Spleen (tissue), 7 donors: ENCODE results near the gene TENM4.

ENCODE experiments used
- POLR2AphosphoS5 ChIP-seq, 3 donors: sonication (generic); formaldehyde crosslinking; IDR thresholded peaks; one replicate each; pipeline ENCODE4 v1.5.1; 2017; ENCODE audit warnings: antibody characterized with exemption in 3 of 3
- TF ChIP-seq, protein P1 (sequence below), 11 experiments: fragments of 200-600 bp in 7 of 11; fragments of 450-650 bp in 4 of 11; sonication (generic) in 4 of 11; IDR thresholded peaks in 8 of 11; conservative IDR thresholded peaks in 3 of 11; 1 replicate in 7 of 11; 2 replicates in 4 of 11; pipeline versions ENCODE4 v1.4.0 to v1.8.0; 2016 to 2021; ENCODE audit warnings: antibody characterized with exemption in 11 of 11, inconsistent platforms in 4 of 11, mild to moderate bottlenecking in 1 of 11
- donor health status: DM: no; HTN: no; CAD: no; lungs with moderate emphysema.
- donor health status: DM: no; HTN: no; CAD: no.
- donor health status: DM: no; HTN: no; CAD: no.

DNA sequence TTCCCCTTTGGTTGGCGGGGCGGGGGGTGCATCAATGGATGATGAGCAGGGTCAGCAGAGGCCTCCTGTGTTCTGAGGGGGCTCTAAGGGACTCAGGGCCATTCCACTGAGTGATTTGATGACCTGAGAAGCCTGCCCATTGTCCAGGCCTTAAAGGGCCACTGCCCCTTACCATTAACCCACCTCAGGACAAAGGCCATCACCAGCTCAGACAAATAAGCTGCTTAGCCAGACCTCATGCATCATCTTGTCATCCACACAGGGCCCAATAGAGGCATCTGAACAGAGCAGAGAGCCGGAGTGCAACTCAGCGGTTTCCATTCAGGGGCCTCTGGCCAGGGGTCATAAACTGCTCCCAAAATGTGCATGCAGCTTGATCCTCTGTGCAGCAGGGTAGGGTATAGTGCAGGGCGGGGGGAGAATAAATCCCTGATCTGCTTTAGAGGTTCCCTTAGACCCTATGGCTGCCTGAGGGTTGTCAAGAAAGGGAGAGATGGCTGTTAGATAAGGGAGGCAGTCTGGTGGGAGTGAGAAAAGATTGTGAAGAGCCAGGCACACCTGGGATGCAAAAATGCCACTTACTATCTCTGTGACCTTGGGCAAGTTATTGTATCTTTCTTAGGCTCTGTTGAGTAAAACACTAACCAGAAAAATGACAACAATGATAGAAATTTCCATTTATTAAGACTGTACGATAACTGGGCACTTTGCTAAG lies 490.7 kb downstream of the TENM4 start:
- TF ChIP-seq, protein P1, sequence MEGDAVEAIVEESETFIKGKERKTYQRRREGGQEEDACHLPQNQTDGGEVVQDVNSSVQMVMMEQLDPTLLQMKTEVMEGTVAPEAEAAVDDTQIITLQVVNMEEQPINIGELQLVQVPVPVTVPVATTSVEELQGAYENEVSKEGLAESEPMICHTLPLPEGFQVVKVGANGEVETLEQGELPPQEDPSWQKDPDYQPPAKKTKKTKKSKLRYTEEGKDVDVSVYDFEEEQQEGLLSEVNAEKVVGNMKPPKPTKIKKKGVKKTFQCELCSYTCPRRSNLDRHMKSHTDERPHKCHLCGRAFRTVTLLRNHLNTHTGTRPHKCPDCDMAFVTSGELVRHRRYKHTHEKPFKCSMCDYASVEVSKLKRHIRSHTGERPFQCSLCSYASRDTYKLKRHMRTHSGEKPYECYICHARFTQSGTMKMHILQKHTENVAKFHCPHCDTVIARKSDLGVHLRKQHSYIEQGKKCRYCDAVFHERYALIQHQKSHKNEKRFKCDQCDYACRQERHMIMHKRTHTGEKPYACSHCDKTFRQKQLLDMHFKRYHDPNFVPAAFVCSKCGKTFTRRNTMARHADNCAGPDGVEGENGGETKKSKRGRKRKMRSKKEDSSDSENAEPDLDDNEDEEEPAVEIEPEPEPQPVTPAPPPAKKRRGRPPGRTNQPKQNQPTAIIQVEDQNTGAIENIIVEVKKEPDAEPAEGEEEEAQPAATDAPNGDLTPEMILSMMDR (IDR thresholded peaks at IDR 0.05 in 8 of 11, conservative IDR thresholded peaks at IDR 0.05 in 3 of 11): no peak
- no peak for TF ChIP-seq POLR2AphosphoS5 (IDR thresholded peaks at IDR 0.05)
